ENCODE data around the gene PPBP.

PPBP gene

DNA sequence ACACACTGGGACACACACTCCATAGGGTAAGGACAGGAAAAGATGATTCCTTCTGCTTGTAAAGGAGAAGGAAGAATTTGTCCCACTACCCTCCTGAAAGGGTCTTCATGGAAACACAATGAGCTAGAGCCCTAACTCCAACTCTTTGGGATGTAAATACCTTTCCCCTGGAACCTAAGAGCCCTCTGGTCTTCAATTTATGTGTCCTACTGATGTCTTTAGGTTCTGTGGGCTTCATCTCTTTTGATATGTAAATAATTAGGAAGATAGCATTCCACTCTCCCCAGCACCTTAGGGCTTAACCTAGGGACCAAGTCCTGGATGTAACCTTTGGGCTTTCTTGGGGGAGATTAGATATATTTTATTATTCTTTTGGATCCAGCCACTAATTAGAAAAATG, 44.4 kb downstream of the PPBP start:
- H3K36me3 ChIP-seq (ENCODE audit: insufficient read depth, low read length), result no peaks in the 10 kb centered on the region
- H3K9ac ChIP-seq (ENCODE audit: low read depth, low read length, poor library complexity, severe bottlenecking), result no peak overlapping the region
- H3K9me2 ChIP-seq (replicated peaks; ENCODE audit: low read depth, low read length), result no peaks in the 10 kb centered on the region
- H4K20me1 ChIP-seq (ENCODE audit: insufficient read depth, low read length, poor library complexity, severe bottlenecking), result no peaks in the 10 kb centered on the region
- no peaks in the 10 kb centered on the region for H3K79me2 ChIP-seq (ENCODE audit: insufficient read depth, low read length)
- no peaks in the 10 kb centered on the region for H3K9me3 ChIP-seq (ENCODE audit: insufficient read depth, low read depth, low read length)
- H3K27me3 ChIP-seq (ENCODE audit: insufficient read depth, low read length, poor library complexity, severe bottlenecking), result no peaks in the 10 kb centered on the region
- H3K4me2 ChIP-seq (ENCODE audit: low read depth, low read length, poor library complexity, severe bottlenecking), result no peak overlapping the region
- H2AFZ ChIP-seq (ENCODE audit: low read length), result no peak overlapping the region
- no peaks in the 10 kb centered on the region for H3F3A ChIP-seq (ENCODE audit: low read depth)
- no peak for TF ChIP-seq EZH2phosphoT487 (IDR thresholded peaks at IDR 0.05; ENCODE audit: borderline replicate concordance)
- TF ChIP-seq, protein P1, sequence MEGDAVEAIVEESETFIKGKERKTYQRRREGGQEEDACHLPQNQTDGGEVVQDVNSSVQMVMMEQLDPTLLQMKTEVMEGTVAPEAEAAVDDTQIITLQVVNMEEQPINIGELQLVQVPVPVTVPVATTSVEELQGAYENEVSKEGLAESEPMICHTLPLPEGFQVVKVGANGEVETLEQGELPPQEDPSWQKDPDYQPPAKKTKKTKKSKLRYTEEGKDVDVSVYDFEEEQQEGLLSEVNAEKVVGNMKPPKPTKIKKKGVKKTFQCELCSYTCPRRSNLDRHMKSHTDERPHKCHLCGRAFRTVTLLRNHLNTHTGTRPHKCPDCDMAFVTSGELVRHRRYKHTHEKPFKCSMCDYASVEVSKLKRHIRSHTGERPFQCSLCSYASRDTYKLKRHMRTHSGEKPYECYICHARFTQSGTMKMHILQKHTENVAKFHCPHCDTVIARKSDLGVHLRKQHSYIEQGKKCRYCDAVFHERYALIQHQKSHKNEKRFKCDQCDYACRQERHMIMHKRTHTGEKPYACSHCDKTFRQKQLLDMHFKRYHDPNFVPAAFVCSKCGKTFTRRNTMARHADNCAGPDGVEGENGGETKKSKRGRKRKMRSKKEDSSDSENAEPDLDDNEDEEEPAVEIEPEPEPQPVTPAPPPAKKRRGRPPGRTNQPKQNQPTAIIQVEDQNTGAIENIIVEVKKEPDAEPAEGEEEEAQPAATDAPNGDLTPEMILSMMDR (conservative IDR thresholded peaks at IDR 0.05; ENCODE audit: low read length), result no peak
- H3K4me1 ChIP-seq (ENCODE audit: insufficient read depth, low read length, poor library complexity, severe bottlenecking), result no peaks in the 10 kb centered on the region
- H3K4me3 ChIP-seq (ENCODE audit: low read length, poor library complexity, severe bottlenecking), result no peak overlapping the region

DNA sequence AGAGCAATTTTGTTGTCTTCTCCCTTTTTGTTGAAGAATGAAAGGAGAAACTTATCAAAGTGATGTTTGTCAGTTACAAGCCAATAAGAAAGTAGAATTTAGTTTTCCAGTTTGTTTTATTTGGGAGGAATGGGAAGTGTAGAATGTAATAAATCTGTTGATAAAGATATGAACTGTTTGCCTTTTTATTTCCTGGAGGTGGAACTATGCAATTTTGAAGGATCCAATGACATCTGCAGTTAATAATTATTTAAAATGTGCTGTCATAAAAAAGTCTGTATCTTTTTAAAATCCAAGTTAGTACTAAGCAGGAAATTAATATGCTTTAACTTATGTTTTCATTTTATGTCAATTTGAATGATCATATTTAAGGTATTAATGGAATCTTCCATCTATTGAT, 51.0 kb downstream of the PPBP start:
- H3K4me3 ChIP-seq (ENCODE audit: low read length, poor library complexity, severe bottlenecking), result no peak overlapping the region
- H3K36me3 ChIP-seq (ENCODE audit: insufficient read depth, low read length), result no peaks in the 10 kb centered on the region
- TF ChIP-seq, protein P1 (conservative IDR thresholded peaks at IDR 0.05; ENCODE audit: low read length), result no peak
- no peak for TF ChIP-seq EZH2phosphoT487 (IDR thresholded peaks at IDR 0.05; ENCODE audit: borderline replicate concordance)
- H3F3A ChIP-seq (ENCODE audit: low read depth), result no peaks in the 10 kb centered on the region
- H3K4me2 ChIP-seq (ENCODE audit: low read depth, low read length, poor library complexity, severe bottlenecking), result no peak overlapping the region
- no peaks in the 10 kb centered on the region for H3K9me2 ChIP-seq (replicated peaks; ENCODE audit: low read depth, low read length)
- no peaks in the 10 kb centered on the region for H3K79me2 ChIP-seq (ENCODE audit: insufficient read depth, low read length)
- H3K27me3 ChIP-seq (ENCODE audit: insufficient read depth, low read length, poor library complexity, severe bottlenecking), result no peaks in the 10 kb centered on the region
- H2AFZ ChIP-seq (ENCODE audit: low read length), result 0 out of 2 replicates have a peak overlapping the region, but pooled peaks have one; percentile 17
- H3K9me3 ChIP-seq (ENCODE audit: insufficient read depth, low read depth, low read length), result no peaks in the 10 kb centered on the region
- no peaks in the 10 kb centered on the region for H3K4me1 ChIP-seq (ENCODE audit: insufficient read depth, low read length, poor library complexity, severe bottlenecking)
- no peak overlapping the region for H3K9ac ChIP-seq (ENCODE audit: low read depth, low read length, poor library complexity, severe bottlenecking)
- H4K20me1 ChIP-seq (ENCODE audit: insufficient read depth, low read length, poor library complexity, severe bottlenecking), result no peaks in the 10 kb centered on the region

All from Loucy (cell line).